ENCODE measurements around the gene ADIG. TPM values are rescaled to one million over a fixed set of nuclear protein-coding genes. Genes with fewer than 3 reads are reported as not detected.

ADIG gene
- total and polyA plus RNA-seq, 2 of the 13 experiments (the other 11 are each of a cell fraction or from before 2014, with no cell fraction given): 0.15 TPM; not detected in 1

GRCh38 chr20:38599410-38599882 lies 18.4 kb downstream of the ADIG start (continued):
- no peak for TF ChIP-seq E2F1 (CRISPR knock-in tag; IDR thresholded peaks at IDR 0.05)
- TF ChIP-seq NR1H2 (CRISPR knock-in tag; IDR thresholded peaks at IDR 0.05; ENCODE audit: borderline replicate concordance, low read depth): no peak
- no peak for TF ChIP-seq ZNF709 (CRISPR knock-in tag; IDR thresholded peaks at IDR 0.05)
- TF ChIP-seq CC2D1A (CRISPR knock-in tag; IDR thresholded peaks at IDR 0.05): no peak
- TF ChIP-seq MATR3 (CRISPR knock-in tag; IDR thresholded peaks at IDR 0.05): no peak
- no peak for TF ChIP-seq MAFK (conservative IDR thresholded peaks at IDR 0.05 in 1 of 2, IDR thresholded peaks at IDR 0.05 in 1 of 2; ENCODE audit: low read length in 2 of 2)
- TF ChIP-seq SETDB1 (CRISPR knock-in tag; IDR thresholded peaks at IDR 0.05; ENCODE audit: borderline replicate concordance): no peak
- TF ChIP-seq NCOA1 (CRISPR knock-in tag; IDR thresholded peaks at IDR 0.05): no peak
- no peak for TF ChIP-seq PCBP2 (optimal IDR thresholded peaks at IDR 0.05; ENCODE audit: low read depth, low read length, poor library complexity, severe bottlenecking)
- no peak for TF ChIP-seq ZNF460 (CRISPR knock-in tag; IDR thresholded peaks at IDR 0.05; ENCODE audit: borderline replicate concordance)
- TF ChIP-seq RFXANK (CRISPR knock-in tag; IDR thresholded peaks at IDR 0.05): no peak
- TF ChIP-seq ZNF644 (CRISPR knock-in tag; IDR thresholded peaks at IDR 0.05; ENCODE audit: low read depth): peak; percentile 39; the same call in 1 of the 2 replicates
- no peak for TF ChIP-seq ZFYVE20 (CRISPR knock-in tag; IDR thresholded peaks at IDR 0.05; ENCODE audit: borderline replicate concordance, low read depth)
- no peak for TF ChIP-seq KAT2B (IDR thresholded peaks at IDR 0.05; ENCODE audit: borderline replicate concordance, low read depth, low read length)
- no peak for TF ChIP-seq POLR2G (IDR thresholded peaks at IDR 0.05; ENCODE audit: low read depth, low read length)
- no peak for TF ChIP-seq ZNF101 (CRISPR knock-in tag; IDR thresholded peaks at IDR 0.05; ENCODE audit: borderline replicate concordance, low read depth)
- TF ChIP-seq ZNF878 (CRISPR knock-in tag; IDR thresholded peaks at IDR 0.05): no peak
- no peak for TF ChIP-seq ZNF329 (CRISPR knock-in tag; IDR thresholded peaks at IDR 0.05; ENCODE audit: low read depth)
- TF ChIP-seq RNF219 (CRISPR knock-in tag; IDR thresholded peaks at IDR 0.05): no peak
- TF ChIP-seq ZNF598 (CRISPR knock-in tag; IDR thresholded peaks at IDR 0.05; ENCODE audit: borderline replicate concordance): peak; percentile 58; the same call in 1 of the 2 replicates
- TF ChIP-seq ZNF124 (CRISPR knock-in tag; IDR thresholded peaks at IDR 0.05): no peak
- TF ChIP-seq CENPT (CRISPR knock-in tag; IDR thresholded peaks at IDR 0.05; ENCODE audit: low read depth): no peak
- TF ChIP-seq BCL6 (CRISPR knock-in tag; IDR thresholded peaks at IDR 0.05): 0 out of 2 replicates have a peak, but pooled peaks have one; percentile 20
- TF ChIP-seq ZNF225 (CRISPR knock-in tag; IDR thresholded peaks at IDR 0.05): no peak
- TF ChIP-seq TP53 (CRISPR knock-in tag; conservative IDR thresholded peaks at IDR 0.05): no peak
- no peak for TF ChIP-seq PAWR (CRISPR knock-in tag; IDR thresholded peaks at IDR 0.05; ENCODE audit: borderline replicate concordance)
- TF ChIP-seq USF2 (IDR thresholded peaks at IDR 0.05; ENCODE audit: low read depth, low read length): no peak
- TF ChIP-seq USF2 (CRISPR knock-in tag; IDR thresholded peaks at IDR 0.05; ENCODE audit: borderline replicate concordance): no peak

Data from HepG2 (cell line).